OCI-LY3 (cell line): Measurements from ENCODE around the gene TNK2.

Experiments used
- H2AFZ ChIP-seq: fragments of 200-600, 300-600 bp; shearing (Covaris generic); 2 replicates; pipeline ENCODE4 v1.6.0; 2014; ENCODE audit warnings: antibody characterized with exemption, low read depth, low read length
- H3K27ac ChIP-seq: fragments of 200-600, 300-600 bp; sonication (generic); 2 replicates; pipeline ENCODE4 v1.5.1; 2014; ENCODE audit warnings: mild to moderate bottlenecking, low read length, moderate library complexity, mixed read lengths
- H3K27me3 ChIP-seq: fragments of 200-600, 300-600 bp; sonication (generic); 2 replicates; pipeline ENCODE4 v1.6.1; 2014; ENCODE audit warnings: low read depth, low read length, mixed read lengths
- H3K36me3 ChIP-seq: fragments of 200-600, 300-600 bp; sonication (generic); replicated peaks from 2 replicates; pipeline ENCODE3; 2014; ENCODE audit warnings: low read depth, low read length, mixed read lengths
- H3K4me1 ChIP-seq: fragments of 300-600, 200-600 bp; sonication (generic); 2 replicates; pipeline ENCODE4 v1.6.1; 2014; ENCODE audit warnings: low read length, mixed read lengths
- H3K4me2 ChIP-seq: fragments of 200-600, 300-600 bp; sonication (generic); 2 replicates; pipeline ENCODE4 v1.6.1; 2014; ENCODE audit warnings: low read length, mixed read lengths
- H3K4me3 ChIP-seq: fragments of 300-600, 200-600 bp; sonication (generic); 2 replicates; pipeline ENCODE4 v1.5.1; 2014; ENCODE audit warnings: antibody characterized with exemption, mild to moderate bottlenecking, low read length, moderate library complexity
- H3K79me2 ChIP-seq: fragments of 300-600, 200-600 bp; shearing (Covaris generic); 2 replicates; pipeline ENCODE4 v1.6.1; 2014; ENCODE audit warnings: mild to moderate bottlenecking, low read length, mixed read lengths
- H3K9ac ChIP-seq: fragments of 300-600, 200-600 bp; shearing (Covaris generic); 2 replicates; pipeline ENCODE4 v1.6.0; 2014; ENCODE audit warnings: mild to moderate bottlenecking, low read length, moderate library complexity
- H3K9me3 ChIP-seq: fragments of 200-600, 300-600 bp; shearing (Covaris generic); 2 replicates; pipeline ENCODE4 v1.6.1; 2014; ENCODE audit warnings: low read length, mixed read lengths; ENCODE audit not compliant: insufficient read depth
- H4K20me1 ChIP-seq: fragments of 200-600, 300-600 bp; sonication (generic); 2 replicates; pipeline ENCODE4 v1.6.1; 2016; ENCODE audit warnings: low read length, mixed read lengths; ENCODE audit not compliant: insufficient read depth
- EZH2phosphoT487 ChIP-seq: fragments of 200-600 bp; shearing (Covaris generic); IDR thresholded peaks from 2 replicates; pipeline ENCODE4 v1.6.1; 2018; ENCODE audit warnings: antibody characterized with exemption, mixed run types, low read depth
- TF ChIP-seq, protein P1 (sequence below): fragments of 200-600, 300-600 bp; sonication (generic); IDR thresholded peaks from 2 replicates; pipeline ENCODE4 v1.5.1; 2014; ENCODE audit warnings: antibody characterized with exemption, low read length, low read depth

Gene TNK2

DNA sequence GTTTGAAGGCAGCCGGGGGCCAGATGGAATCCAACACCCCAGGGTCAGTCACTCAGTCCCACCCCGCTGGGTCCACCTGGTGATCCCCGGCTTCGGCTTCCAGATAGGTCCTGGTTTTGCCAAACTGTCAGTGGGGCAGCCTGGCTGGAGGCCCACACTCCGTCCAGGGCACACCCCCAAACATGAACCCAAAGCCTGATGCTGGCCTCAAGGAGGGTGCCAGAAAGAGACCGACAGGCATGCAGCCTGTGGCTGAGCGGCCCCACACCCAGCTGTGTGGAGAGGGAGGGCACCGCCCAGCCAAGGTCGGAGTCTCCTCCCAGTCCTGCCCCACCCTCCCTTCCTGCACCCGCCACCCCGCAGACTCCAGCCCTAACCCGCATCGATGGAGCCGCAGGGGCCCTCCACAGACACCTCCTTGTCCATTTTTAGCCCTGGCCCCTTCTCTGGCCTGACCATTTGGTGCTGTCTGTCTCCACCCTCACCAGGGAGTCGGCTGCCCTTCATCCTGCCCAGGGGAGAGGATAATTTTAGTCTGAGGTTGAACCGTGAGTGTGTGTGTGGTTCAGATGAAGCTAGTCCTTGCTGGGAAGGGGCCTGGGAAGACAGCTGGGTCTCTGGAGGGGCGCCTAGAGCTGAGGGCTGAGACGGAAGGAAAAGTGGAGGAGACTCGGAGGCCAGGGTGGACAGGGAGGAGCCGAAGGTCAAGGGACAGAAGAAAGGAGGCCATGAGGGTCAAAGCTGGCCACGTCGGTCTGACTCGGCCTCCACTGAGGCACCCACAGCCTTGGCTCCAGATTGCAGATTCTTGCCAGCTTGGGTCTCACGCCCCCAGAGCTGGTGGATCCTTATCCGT, 23.1 kb downstream of the TNK2 start:
- Histone ChIP-seq H3K9ac (no peak overlapping the region), H3K4me1 (no peaks in the 10 kb centered on the region)

DNA sequence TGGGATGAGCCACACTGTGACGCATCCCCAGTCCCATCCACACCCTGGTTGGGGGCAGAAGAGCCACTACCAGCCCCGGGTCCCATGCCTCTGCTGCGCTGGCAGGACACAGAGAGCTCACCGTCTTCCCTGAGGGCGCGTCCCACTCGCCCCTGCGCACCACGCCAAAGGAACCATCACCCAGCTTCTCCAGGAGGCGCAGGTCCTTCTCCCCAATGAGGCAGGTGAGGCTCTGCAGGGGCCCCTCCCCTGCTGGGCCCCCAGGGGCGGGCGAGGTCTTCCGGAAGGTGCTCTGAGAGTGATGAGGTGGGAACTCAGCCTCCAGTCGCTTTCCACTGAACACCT, 23.7 kb downstream of the TNK2 start:
- Histone ChIP-seq H3K79me2 (no peaks in the 10 kb centered on the region), H3K27me3 (no peaks in the 10 kb centered on the region), H3K4me2 (no peak overlapping the region), H3K9ac (no peak overlapping the region), H2AFZ (no peak overlapping the region), H3K9me3 (no peaks in the 10 kb centered on the region), H4K20me1 (no peaks in the 10 kb centered on the region), H3K4me1 (no peaks in the 10 kb centered on the region), H3K4me3 (no peak overlapping the region), H3K27ac (no peak overlapping the region), H3K36me3 (peaks cover 8% of the 10 kb centered on the region)
- TF ChIP-seq, protein P1, sequence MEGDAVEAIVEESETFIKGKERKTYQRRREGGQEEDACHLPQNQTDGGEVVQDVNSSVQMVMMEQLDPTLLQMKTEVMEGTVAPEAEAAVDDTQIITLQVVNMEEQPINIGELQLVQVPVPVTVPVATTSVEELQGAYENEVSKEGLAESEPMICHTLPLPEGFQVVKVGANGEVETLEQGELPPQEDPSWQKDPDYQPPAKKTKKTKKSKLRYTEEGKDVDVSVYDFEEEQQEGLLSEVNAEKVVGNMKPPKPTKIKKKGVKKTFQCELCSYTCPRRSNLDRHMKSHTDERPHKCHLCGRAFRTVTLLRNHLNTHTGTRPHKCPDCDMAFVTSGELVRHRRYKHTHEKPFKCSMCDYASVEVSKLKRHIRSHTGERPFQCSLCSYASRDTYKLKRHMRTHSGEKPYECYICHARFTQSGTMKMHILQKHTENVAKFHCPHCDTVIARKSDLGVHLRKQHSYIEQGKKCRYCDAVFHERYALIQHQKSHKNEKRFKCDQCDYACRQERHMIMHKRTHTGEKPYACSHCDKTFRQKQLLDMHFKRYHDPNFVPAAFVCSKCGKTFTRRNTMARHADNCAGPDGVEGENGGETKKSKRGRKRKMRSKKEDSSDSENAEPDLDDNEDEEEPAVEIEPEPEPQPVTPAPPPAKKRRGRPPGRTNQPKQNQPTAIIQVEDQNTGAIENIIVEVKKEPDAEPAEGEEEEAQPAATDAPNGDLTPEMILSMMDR = no peak
- no peak for TF ChIP-seq EZH2phosphoT487

More for the DNA sequence above, 23.1 kb downstream of the TNK2 start:
- Histone ChIP-seq H3K4me3 (no peak overlapping the region), H4K20me1 (no peaks in the 10 kb centered on the region), H3K27ac (no peak overlapping the region), H3K9me3 (no peaks in the 10 kb centered on the region), H3K79me2 (no peaks in the 10 kb centered on the region), H3K27me3 (no peaks in the 10 kb centered on the region), H3K4me2 (no peak overlapping the region), H3K36me3 (peaks cover 8% of the 10 kb centered on the region), H2AFZ (no peak overlapping the region)
- TF ChIP-seq, protein P1 = no peak
- no peak for TF ChIP-seq EZH2phosphoT487

DNA sequence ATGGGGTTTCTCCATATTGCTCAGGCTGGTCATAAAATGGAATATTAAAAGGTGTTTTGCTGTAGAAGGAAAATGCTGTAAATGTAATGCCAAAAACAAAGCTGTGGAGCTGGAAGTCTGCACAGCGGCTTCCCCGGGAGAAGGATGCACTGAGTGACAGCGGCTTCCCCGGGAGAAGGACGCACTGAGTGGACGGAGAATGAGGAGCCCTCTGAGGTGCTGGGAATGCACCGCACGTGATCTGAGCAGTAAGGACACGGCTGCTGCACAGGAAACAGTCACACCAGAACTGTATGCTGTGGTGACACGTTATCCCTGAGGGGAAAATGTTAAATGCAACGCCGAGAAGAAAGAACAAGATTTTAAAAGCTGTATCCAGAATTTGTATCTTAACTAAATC, 24.6 kb downstream of the TNK2 start:
- H3K4me2 ChIP-seq = no peak overlapping the region
- H2AFZ ChIP-seq = no peak overlapping the region
- no peak overlapping the region for H3K27ac ChIP-seq
- no peaks in the 10 kb centered on the region for H3K4me1 ChIP-seq
- H3K4me3 ChIP-seq = no peak overlapping the region
- no peaks in the 10 kb centered on the region for H3K27me3 ChIP-seq
- H3K79me2 ChIP-seq = no peaks in the 10 kb centered on the region
- H3K9me3 ChIP-seq = no peaks in the 10 kb centered on the region
- peaks cover 8% of the 10 kb centered on the region for H3K36me3 ChIP-seq
- TF ChIP-seq, protein P1 = no peak
- no peak for TF ChIP-seq EZH2phosphoT487
- no peaks in the 10 kb centered on the region for H4K20me1 ChIP-seq
- no peak overlapping the region for H3K9ac ChIP-seq

DNA sequence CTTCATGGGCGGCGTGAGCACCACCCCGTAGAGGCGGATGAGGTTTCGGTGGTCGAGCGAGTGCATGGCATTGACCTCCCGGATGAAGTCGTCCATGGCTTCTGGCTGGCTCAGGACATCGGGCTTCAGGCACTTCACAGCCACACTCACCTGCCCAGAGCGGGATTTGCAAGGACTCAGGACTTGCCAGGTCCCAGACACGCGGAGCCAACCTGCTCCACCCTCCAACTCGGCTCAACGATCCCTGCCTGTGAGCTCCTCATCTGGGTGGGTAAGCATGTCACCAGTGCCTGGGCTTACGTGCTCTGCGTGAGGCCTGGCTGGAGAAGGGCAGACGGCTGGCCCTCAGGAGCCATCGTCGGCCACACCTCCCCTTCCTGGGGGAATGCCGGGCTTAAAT, 25.2 kb downstream of the TNK2 start:
- Histone ChIP-seq H3K36me3 (peaks cover 8% of the 10 kb centered on the region), H2AFZ (no peak overlapping the region), H3K27me3 (no peaks in the 10 kb centered on the region), H3K9ac (no peak overlapping the region), H3K79me2 (no peaks in the 10 kb centered on the region), H3K4me3 (no peak overlapping the region), H3K4me2 (no peak overlapping the region), H3K9me3 (no peaks in the 10 kb centered on the region), H4K20me1 (no peaks in the 10 kb centered on the region), H3K4me1 (no peaks in the 10 kb centered on the region), H3K27ac (no peak overlapping the region)
- TF ChIP-seq, protein P1 = no peak
- TF ChIP-seq EZH2phosphoT487 = no peak
